Stimulated activated CD8-positive, alpha-beta memory T cell treated with anti-CD3 and anti-CD28 coated beads, Interleukin-12 subunit alpha, Interleukin-12 subunit beta, amount 100 ng/mL, for 4 hours (primary cell): ENCODE data around the gene SPTLC2.
A peak's percentile ranks its signal among the peaks of the same experiment; 100 is the strongest.

Experiments
- DNase-seq: peaks from one replicate; pipeline ENCODE4 v3.0.0-alpha.2; 2020; ENCODE audit warnings: low read depth

Gene SPTLC2

DNA sequence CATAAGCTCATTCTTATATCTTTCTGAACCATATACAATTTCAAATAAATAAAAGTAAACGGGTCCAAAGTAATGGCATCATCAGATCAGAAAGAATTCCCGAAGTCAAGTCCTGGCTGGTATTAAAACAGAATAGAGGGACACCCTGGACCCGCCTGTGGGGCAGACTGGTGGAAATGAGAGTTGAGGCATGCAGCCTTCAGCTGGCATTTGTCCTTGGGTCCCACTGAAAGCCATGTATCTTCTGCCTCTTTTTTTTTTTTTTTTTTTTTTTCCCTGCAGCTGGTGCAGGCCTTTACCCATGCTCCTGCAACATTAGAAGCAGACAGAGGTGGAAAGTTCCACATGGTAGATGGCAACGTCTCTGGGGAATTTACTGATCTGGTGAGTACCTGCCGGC is 148.6 kb downstream of the SPTLC2 start:
- no peak for DNase-seq

DNA sequence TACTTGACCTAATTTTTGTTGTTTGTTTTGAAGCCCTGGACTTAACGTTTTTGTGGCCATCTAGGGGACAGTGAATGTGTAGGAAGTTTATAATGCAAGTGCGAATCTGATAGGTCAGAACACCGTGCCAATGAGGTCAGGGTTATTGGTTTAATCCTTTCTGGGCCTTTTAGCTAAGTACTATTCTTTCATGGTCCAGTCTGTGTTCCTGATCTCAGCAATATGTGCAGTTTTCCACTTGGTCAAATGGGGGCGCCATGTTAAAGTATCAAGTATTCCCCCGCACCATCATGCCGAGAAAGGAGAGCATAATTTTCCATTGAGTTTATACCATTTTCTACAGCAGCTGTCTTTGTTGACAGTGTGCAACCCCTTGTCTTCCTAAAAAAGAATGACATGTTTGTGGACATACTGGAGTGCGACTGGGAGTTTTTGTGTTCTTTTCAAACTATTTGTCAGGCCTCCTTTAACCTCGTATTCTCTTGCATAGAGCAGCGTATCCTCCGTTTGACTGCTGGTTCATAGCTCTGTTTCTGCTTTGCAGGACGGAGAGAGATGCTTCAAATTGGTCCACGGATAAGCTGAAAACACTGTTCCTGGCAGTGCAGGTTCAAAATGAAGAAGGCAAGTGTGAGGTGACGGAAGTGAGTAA is 157.2 kb downstream of the SPTLC2 start:
- DNase-seq, result peak; percentile 17

- DNase-seq, result no peak
Measured at GRCh38 chr14:77458249-77458950, 158.0 kb downstream of the SPTLC2 start.

DNA sequence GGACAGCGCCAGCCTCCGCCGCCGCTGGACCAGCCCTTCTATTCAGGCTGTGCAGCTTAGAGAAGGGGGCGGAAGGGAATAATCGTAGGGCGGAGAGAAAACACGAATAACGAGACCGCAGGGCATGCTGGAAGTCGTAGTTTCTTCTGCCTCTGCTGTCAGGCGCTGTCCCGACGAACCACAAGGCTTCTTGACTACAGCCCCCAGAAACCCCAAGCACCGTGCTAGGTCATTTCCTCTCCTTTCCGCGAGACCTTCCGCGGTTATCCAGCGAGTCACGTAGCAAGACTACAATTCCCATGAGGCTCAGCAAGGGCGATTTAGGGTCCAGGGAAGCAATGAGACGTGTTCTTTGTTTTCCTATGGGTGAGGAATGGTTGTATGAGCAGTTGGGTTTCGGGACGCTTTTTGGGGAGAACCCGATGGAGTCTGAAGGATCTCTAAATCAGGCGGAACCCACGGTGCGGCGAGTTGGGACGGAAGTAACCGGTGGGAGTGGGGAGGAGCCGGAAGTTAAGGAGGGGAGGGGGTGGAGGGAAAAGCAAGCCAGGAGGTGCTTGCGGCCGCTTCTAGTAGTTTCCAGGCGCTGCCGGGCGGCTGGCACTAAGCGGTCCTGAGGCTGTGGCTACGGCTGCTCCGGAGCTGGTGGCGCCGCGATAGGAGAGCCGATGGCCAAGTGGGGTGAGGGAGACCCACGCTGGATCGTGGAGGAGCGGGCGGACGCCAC is 158.8 kb downstream of the SPTLC2 start, which contains the start of the genes AHSA1 and VIPAS39:
AHSA1 (plus strand) TSS at position 572 of the 727 bp plus-strand sequence; CDS start at position 669, 97 bp downstream.
VIPAS39 (minus strand) TSS at position 80 of the 727 bp plus-strand sequence. CDS start 3,499 bp downstream, outside the sequence.
- peak; percentile 85 for DNase-seq

- DNase-seq, result no peak
Measured at GRCh38 chr14:77457115-77457521, 159.3 kb downstream of the SPTLC2 start.
